Ramos (cell line): Measurements from ENCODE around the gene INTS7.
"Not testable (repeated sequence)": the region's sequence is repeated elsewhere in the genome, so short reads cannot be mapped to it uniquely, and the experiment has no call there.

Source experiments
- in situ Hi-C: fragments of 300-500 bp; cut with MboI; formaldehyde crosslinking; loops from one replicate; pipeline ENCODE4 v1.14.3; 2022; ENCODE audit warnings: low sequenced_read_pairs; ENCODE audit not compliant: unreplicated experiment

Gene INTS7

GRCh38 chr1:211916458-211916857 is 118.9 kb downstream of the INTS7 start:
- in situ Hi-C loops: not testable (repeated sequence)

- in situ Hi-C loops: no loop called here
These were observed 119.4 kb downstream of the INTS7 start for GRCh38 chr1:211915924-211916323.

- in situ Hi-C loops: no loop called here
These were observed 122.4 kb downstream of the INTS7 start for GRCh38 chr1:211912844-211913432.

GRCh38 chr1:211912038-211912437 is 123.3 kb downstream of the INTS7 start:
- in situ Hi-C loops: no loop called here

GRCh38 chr1:211910913-211911485 is 124.4 kb downstream of the INTS7 start:
- in situ Hi-C loops: no loop called here

- in situ Hi-C loops: no loop called here
These were observed 125.1 kb downstream of the INTS7 start for GRCh38 chr1:211910113-211910884.

GRCh38 chr1:211909395-211909794 is 126.0 kb downstream of the INTS7 start:
- in situ Hi-C loops: no loop called here

- in situ Hi-C loops: no loop called here
These were observed 126.4 kb downstream of the INTS7 start for GRCh38 chr1:211908951-211909350.

- in situ Hi-C loops: no loop called here
These were observed 126.9 kb downstream of the INTS7 start for GRCh38 chr1:211908453-211908852.

GRCh38 chr1:211903490-211904245 is 131.7 kb downstream of the INTS7 start:
- in situ Hi-C loops: no loop called here

- in situ Hi-C loops: no loop called here
These were observed 132.6 kb downstream of the INTS7 start for GRCh38 chr1:211902624-211903291.

GRCh38 chr1:211901945-211902344 is 133.4 kb downstream of the INTS7 start:
- in situ Hi-C loops: no loop called here

GRCh38 chr1:211900441-211900840 is 134.9 kb downstream of the INTS7 start:
- in situ Hi-C loops: no loop called here

- in situ Hi-C loops: no loop called here
These were observed 138.4 kb downstream of the INTS7 start for GRCh38 chr1:211896958-211897357.

- in situ Hi-C loops: no loop called here
These were observed 140.1 kb downstream of the INTS7 start for GRCh38 chr1:211895126-211895759.

- in situ Hi-C loops: no loop called here
These were observed 141.0 kb downstream of the INTS7 start for GRCh38 chr1:211894312-211894711.

GRCh38 chr1:211893260-211893659 is 142.1 kb downstream of the INTS7 start:
- in situ Hi-C loops: no loop called here

- in situ Hi-C loops: no loop called here
These were observed 142.8 kb downstream of the INTS7 start for GRCh38 chr1:211892577-211892976.

GRCh38 chr1:211891708-211892107 is 143.6 kb downstream of the INTS7 start:
- in situ Hi-C loops: no loop called here
